H9 (cell line): ENCODE measurements around the gene ZNF783. TPM values are rescaled to one million over a fixed set of nuclear protein-coding genes. Genes with fewer than 3 reads are reported as not detected.

Source experiments
- DNase-seq: peaks from one replicate; pipeline ENCODE4 v3.0.0-alpha.2; 2017
- H2AFZ ChIP-seq: one replicate; pipeline ENCODE4 v1.6.1; 2013; ENCODE audit warnings: mild to moderate bottlenecking, low read length, control low read depth, moderate library complexity
- H2AK5ac ChIP-seq: 2 replicates; pipeline ENCODE4 v1.6.1; 2013; ENCODE audit warnings: low read length, control low read depth, mixed read lengths; ENCODE audit not compliant: insufficient read length
- H2BK120ac ChIP-seq: one replicate; pipeline ENCODE4 v1.6.1; 2013; ENCODE audit warnings: low read depth, mild to moderate bottlenecking, low read length, control low read depth, inconsistent platforms; ENCODE audit not compliant: poor library complexity, severe bottlenecking
- H2BK12ac ChIP-seq: 2 replicates; pipeline ENCODE4 v1.6.1; 2013; ENCODE audit warnings: low read length, control low read depth, mixed read lengths, low read depth; ENCODE audit not compliant: insufficient read length
- H2BK15ac ChIP-seq: 2 replicates; pipeline ENCODE4 v1.6.1; 2013; ENCODE audit warnings: low read depth, low read length, control low read depth
- H2BK20ac ChIP-seq: one replicate; pipeline ENCODE4 v1.6.1; 2013; ENCODE audit warnings: low read depth, mild to moderate bottlenecking, low read length, control low read depth, inconsistent platforms; ENCODE audit not compliant: poor library complexity, severe bottlenecking
- H2BK5ac ChIP-seq: 2 replicates; pipeline ENCODE4 v1.6.1; 2013; ENCODE audit warnings: low read length, control low read depth, mixed read lengths; ENCODE audit not compliant: insufficient read length
- H3K14ac ChIP-seq: 2 replicates; pipeline ENCODE4 v1.6.1; 2013; ENCODE audit warnings: low read length, control low read depth; ENCODE audit not compliant: insufficient read depth
- H3K18ac ChIP-seq: 2 replicates; pipeline ENCODE4 v1.6.1; 2013; ENCODE audit warnings: low read depth, mild to moderate bottlenecking, mixed read lengths, low read length, control low read depth; ENCODE audit not compliant: insufficient read length
- H3K23ac ChIP-seq: 2 replicates; pipeline ENCODE4 v1.6.1; 2013; ENCODE audit warnings: low read length, control low read depth, mixed read lengths, low read depth; ENCODE audit not compliant: insufficient read length
- H3K23me2 ChIP-seq: 2 replicates; pipeline ENCODE4 v1.6.1; 2013; ENCODE audit warnings: low read depth, mild to moderate bottlenecking, mixed read lengths, low read length, control low read depth; ENCODE audit not compliant: insufficient read length, poor library complexity, severe bottlenecking
- H3K27ac ChIP-seq: 2 replicates; pipeline ENCODE4 v1.5.1; 2013; ENCODE audit warnings: low read length, control low read depth, mixed read lengths, low read depth; ENCODE audit not compliant: insufficient read length
- H3K27me3 ChIP-seq: 2 replicates; pipeline ENCODE4 v1.6.1; 2013; ENCODE audit warnings: low read length, control low read depth, inconsistent platforms; ENCODE audit not compliant: insufficient read depth
- H3K4ac ChIP-seq: 2 replicates; pipeline ENCODE4 v1.6.1; 2013; ENCODE audit warnings: low read depth, mild to moderate bottlenecking, control low read depth, inconsistent platforms, low read length, moderate library complexity
- H3K4me1 ChIP-seq: 2 replicates; pipeline ENCODE4 v1.6.1; 2013; ENCODE audit warnings: low read length, control low read depth, inconsistent platforms; ENCODE audit not compliant: insufficient read depth
- H3K4me2 ChIP-seq: 2 replicates; pipeline ENCODE4 v1.6.1; 2013; ENCODE audit warnings: low read length, control low read depth, mixed read lengths; ENCODE audit not compliant: insufficient read length, insufficient read depth
- H3K56ac ChIP-seq: 2 replicates; pipeline ENCODE4 v1.6.1; 2013; ENCODE audit warnings: low read depth, mild to moderate bottlenecking, mixed read lengths, low read length, control low read depth; ENCODE audit not compliant: insufficient read length
- H3K79me1 ChIP-seq: 2 replicates; pipeline ENCODE4 v1.6.1; 2013; ENCODE audit warnings: low read depth, mild to moderate bottlenecking, moderate library complexity, low read length, control low read depth, inconsistent platforms; ENCODE audit not compliant: insufficient read depth, poor library complexity, severe bottlenecking
- H3K79me2 ChIP-seq: 2 replicates; pipeline ENCODE4 v1.6.1; 2013; ENCODE audit warnings: low read length, control low read depth, inconsistent platforms; ENCODE audit not compliant: insufficient read depth
- H3K9ac ChIP-seq: 2 replicates; pipeline ENCODE4 v1.6.1; 2013; ENCODE audit warnings: low read length, control low read depth, mixed read lengths; ENCODE audit not compliant: insufficient read length; ENCODE audit errors: extremely low read depth
- H3K9me3 ChIP-seq: one replicate; pipeline ENCODE4 v1.6.1; 2013; ENCODE audit warnings: low read depth, low read length, inconsistent platforms; ENCODE audit not compliant: control insufficient read depth
- H3T11ph ChIP-seq: one replicate; pipeline ENCODE4 v1.6.1; 2013; ENCODE audit warnings: mild to moderate bottlenecking, low read length, control low read depth, inconsistent platforms
- H4K20me1 ChIP-seq: one replicate; pipeline ENCODE4 v1.6.1; 2013; ENCODE audit not compliant: control insufficient read depth, insufficient read length, insufficient read depth
- H4K5ac ChIP-seq: 2 replicates; pipeline ENCODE4 v1.6.1; 2013; ENCODE audit warnings: low read depth, mild to moderate bottlenecking, mixed read lengths, low read length, control low read depth; ENCODE audit not compliant: insufficient read length
- H4K8ac ChIP-seq: replicated peaks from 2 replicates; pipeline ENCODE4 v1.6.1; 2013; ENCODE audit warnings: low read length, control low read depth, mixed read lengths, low read depth; ENCODE audit not compliant: insufficient read length
- H4K91ac ChIP-seq: 2 replicates; pipeline ENCODE4 v1.6.1; 2013; ENCODE audit warnings: low read depth, mild to moderate bottlenecking, moderate library complexity, mixed read lengths, low read length, control low read depth; ENCODE audit not compliant: insufficient read length
- H3K27ac Mint-ChIP-seq, 3 experiments: 2 replicates in 2 of 3; 3 replicates in 1 of 3; pipeline ENCODE4 v1.8.0; 2020 to 2021; ENCODE audit warnings: mixed read lengths in 3 of 3, mild to moderate bottlenecking in 1 of 3, moderate library complexity in 1 of 3
- H3K27me3 Mint-ChIP-seq: 2 replicates; pipeline ENCODE4 v1.8.0; 2021; ENCODE audit warnings: low read depth, mild to moderate bottlenecking, moderate library complexity, mixed read lengths
- H3K36me3 Mint-ChIP-seq, 3 experiments: 2 replicates in 2 of 3; 3 replicates in 1 of 3; pipeline ENCODE4 v1.8.0; 2020 to 2021; ENCODE audit warnings: low read depth in 3 of 3, mixed read lengths in 3 of 3; ENCODE audit not compliant: insufficient read depth in 1 of 3
- H3K4me1 Mint-ChIP-seq, 2 experiments: 2 replicates each; pipeline ENCODE4 v1.8.0; 2020; ENCODE audit warnings: mixed read lengths in 2 of 2
- H3K4me3 Mint-ChIP-seq, 2 experiments: 2 replicates in 1 of 2; 3 replicates in 1 of 2; pipeline ENCODE4 v1.8.0; 2020 to 2021; ENCODE audit warnings: mild to moderate bottlenecking in 2 of 2, mixed read lengths in 2 of 2, moderate library complexity in 1 of 2
- H3K9me3 Mint-ChIP-seq, 2 experiments: 2 replicates in 1 of 2; 3 replicates in 1 of 2; pipeline ENCODE4 v1.8.0; 2020; ENCODE audit warnings: mild to moderate bottlenecking in 2 of 2, mixed read lengths in 2 of 2, moderate library complexity in 1 of 2
- CTCF ChIP-seq: fragments of 200-600 bp; sonication (generic); conservative IDR thresholded peaks from 3 replicates; pipeline ENCODE4 v1.8.0; 2021; ENCODE audit warnings: antibody characterized with exemption, mild to moderate bottlenecking
- WGBS: extraction: QIAGEN DNeasy Blood & Tissue Kit; methylation state at CpG from one replicate; pipeline ENCODE4 v1.1.7; 2013; ENCODE audit warnings: missing lambda C conversion rate, low lambda C conversion rate, mixed read lengths; ENCODE audit not compliant: insufficient read length; ENCODE audit errors: extremely low coverage; 5-methylcytosine and 5-hydroxymethylcytosine counted together
- total RNA-seq: library from RNA; stranded (reverse); gene quantifications from 2 replicates; pipeline ENCODE4 v1.2.1, GENCODE V29; 2021

The ZNF783 gene
- total RNA-seq, 1 experiment from 2014 or later = 13.6 TPM

- no peak for DNase-seq
- no peak overlapping the region for H4K5ac ChIP-seq
- H3K4me2 ChIP-seq = no peak overlapping the region
- H3K23ac ChIP-seq = no peak overlapping the region
- no peak overlapping the region for H2BK15ac ChIP-seq
- no peak overlapping the region for H2BK120ac ChIP-seq
- H3K4me1 ChIP-seq = no peaks in the 10 kb centered on the region
- no CpG with 5 or more reads among the region's 5 CpGs for WGBS
- no peak overlapping the region for H3K18ac ChIP-seq
- H4K8ac ChIP-seq = no peak overlapping the region
- no peak overlapping the region for H2BK5ac ChIP-seq
- peaks cover 2% of the 10 kb centered on the region; the same call in 1 of the 2 replicates for H3K79me2 ChIP-seq
- no peak overlapping the region for H3K14ac ChIP-seq
- Mint-ChIP-seq H3K36me3 (peaks cover 13 to 17% (median 13%) of the 10 kb centered on the region in 3 experiments; a peak in 6 of 7 replicates), H3K4me1 (peaks cover 2 to 3% of the 10 kb centered on the region in 2 experiments), H3K4me3 (no peak overlapping the region), H3K27ac (no peak overlapping the region), H3K27me3 (no peaks in the 10 kb centered on the region), H3K9me3 (peaks cover 7 to 9% of the 10 kb centered on the region in 2 experiments; a peak in 4 of 5 replicates)
- H3K23me2 ChIP-seq = no peaks in the 10 kb centered on the region
- no peaks in the 10 kb centered on the region for H4K20me1 ChIP-seq
- no peak overlapping the region for H2AK5ac ChIP-seq
- no peak overlapping the region for H2BK20ac ChIP-seq
- peaks cover 12% of the 10 kb centered on the region for H3K79me1 ChIP-seq
- no peak for TF ChIP-seq CTCF
- H3K9me3 ChIP-seq = no peaks in the 10 kb centered on the region
- H2AFZ ChIP-seq = no peak overlapping the region
- H3K27me3 ChIP-seq = no peaks in the 10 kb centered on the region
- no peak overlapping the region for H4K91ac ChIP-seq
- no peak overlapping the region for H3K9ac ChIP-seq
- no peak overlapping the region for H3K56ac ChIP-seq
- H2BK12ac ChIP-seq = no peak overlapping the region
- no peak overlapping the region for H3T11ph ChIP-seq
- H3K27ac ChIP-seq = no peak overlapping the region
- no peak overlapping the region for H3K4ac ChIP-seq
These were observed 16.3 kb upstream of the ZNF783 start for GRCh38 chr7:149245744-149246143.
